Body of pancreas (tissue), 4 donors: ENCODE data around the gene SHC4. TPM values are rescaled to one million over a fixed set of nuclear protein-coding genes. Genes with fewer than 3 reads are reported as not detected.
A peak's percentile ranks its signal among the peaks of the same experiment; 100 is the strongest.

ENCODE experiments used
- ATAC-seq: fragments of 150-250 bp; one replicate; pipeline ENCODE4 v1.9.1; 2016
- DNase-seq, 4 donors: peaks; one replicate each; pipeline ENCODE4 v3.0.0-alpha.2; 2019
- H3K27ac ChIP-seq, 4 donors: fragments of 200-600 bp; sonication (generic); 1 replicate in 3 of 4; 2 replicates in 1 of 4; pipeline versions ENCODE4 v1.5.1 to v1.6.1; 2016 to 2019; ENCODE audit warnings: mild to moderate bottlenecking in 1 of 4, mixed read lengths in 1 of 4, moderate library complexity in 1 of 4
- H3K27me3 ChIP-seq, 2 donors: fragments of 200-600 bp; sonication (generic); one replicate each; pipeline ENCODE4 v1.6.0; 2016; ENCODE audit warnings: mild to moderate bottlenecking in 1 of 2
- H3K36me3 ChIP-seq, 2 donors: fragments of 200-600 bp; sonication (generic); replicated peaks in 1 of 2; 2 replicates each; pipeline ENCODE4 v1.5.1; 2016; ENCODE audit warnings: low read depth in 2 of 2; ENCODE audit not compliant: insufficient read depth in 1 of 2
- H3K4me1 ChIP-seq: fragments of 200-600 bp; sonication (generic); one replicate; pipeline ENCODE4 v1.6.0; 2016
- H3K4me3 ChIP-seq, 2 donors: fragments of 200-600 bp; sonication (generic); 1 replicate in 1 of 2; 2 replicates in 1 of 2; pipeline ENCODE4 v1.5.1; 2016 to 2019
- H3K9me3 ChIP-seq, 3 donors: fragments of 200-600 bp; sonication (generic); 1 replicate in 2 of 3; 2 replicates in 1 of 3; pipeline ENCODE4 v1.5.1; 2016
- CTCF ChIP-seq, 7 experiments: fragments of 450-650 bp in 4 of 7; fragments of 200-600 bp in 3 of 7; sonication (generic) in 3 of 7; IDR thresholded peaks; one replicate each; pipeline ENCODE4 v1.5.1; 2016 to 2019; ENCODE audit warnings: antibody characterized with exemption in 7 of 7
- POLR2A ChIP-seq, 3 donors: fragments of 450-650 bp; IDR thresholded peaks; one replicate each; pipeline ENCODE4 v1.6.1; 2016; ENCODE audit warnings: antibody characterized with exemption in 3 of 3, mild to moderate bottlenecking in 2 of 3
- WGBS, 2 donors: methylation state at CpG; one replicate each; pipeline ENCODE4 v1.1.5; 2017; 5-methylcytosine and 5-hydroxymethylcytosine counted together
- intact Hi-C: fragments of 100-400 bp; cut with DNase I; formaldehyde crosslinking; loops from one replicate; pipeline ENCODE4 v1.15.1; 2023
- total RNA-seq, 2 donors: library from RNA; depleted of rRNA; stranded (reverse); fragments of >200 nt; gene quantifications; one replicate each; pipeline ENCODE4 v1.1.0, GENCODE V29; 2016

SHC4 gene
- total RNA-seq, 2 donors from 2014 or later = 0.78 TPM; not detected in 1

- no peak overlapping the region for H3K4me3 ChIP-seq
- no peak overlapping the region for H3K27ac ChIP-seq
- intact Hi-C loops = no loop called here
- TF ChIP-seq POLR2A (IDR thresholded peaks at IDR 0.05) (no peak), CTCF (IDR thresholded peaks at IDR 0.05) (no peak)
- H3K36me3 ChIP-seq = no peaks in the 10 kb centered on the region
- ATAC-seq = no peak
- peaks cover 10% of the 10 kb centered on the region for H3K4me1 ChIP-seq
- no peaks in the 10 kb centered on the region for H3K9me3 ChIP-seq
- 47 to 63% methylated on average over 2 of the region's 2 CpGs for WGBS, 2 donors
- no peak for DNase-seq
- no peaks in the 10 kb centered on the region for H3K27me3 ChIP-seq
Observed at GRCh38 chr15:48978638-48979037, 14.9 kb upstream of the SHC4 start.

GRCh38 chr15:48976444-48977088 lies 12.8 kb upstream of the SHC4 start:
- DNase-seq (no peak), ATAC-seq (no peak)
- H3K9me3 ChIP-seq = no peaks in the 10 kb centered on the region
- WGBS, 2 donors = 87 to 90% methylated on average over 17 of the region's 17 CpGs
- H3K27ac ChIP-seq = no peak overlapping the region
- intact Hi-C loops = no loop called here
- peaks cover 10% of the 10 kb centered on the region for H3K4me1 ChIP-seq
- TF ChIP-seq CTCF (IDR thresholded peaks at IDR 0.05) (no peak), POLR2A (IDR thresholded peaks at IDR 0.05) (no peak)
- no peaks in the 10 kb centered on the region for H3K27me3 ChIP-seq
- H3K36me3 ChIP-seq = no peaks in the 10 kb centered on the region
- no peak overlapping the region for H3K4me3 ChIP-seq

GRCh38 chr15:48975472-48976419 lies 12.0 kb upstream of the SHC4 start:
- Histone ChIP-seq H3K9me3 (no peaks in the 10 kb centered on the region), H3K36me3 (no peaks in the 10 kb centered on the region), H3K4me1 (peaks cover 10% of the 10 kb centered on the region), H3K27ac (peak overlapping the region in 2 of 4 donors; percentile 27 to 38), H3K4me3 (peak overlapping the region in 1 of 2 donors; percentile 6), H3K27me3 (no peaks in the 10 kb centered on the region)
- intact Hi-C loops = no loop called here
- peak; percentile 95 for ATAC-seq
- TF ChIP-seq POLR2A (IDR thresholded peaks at IDR 0.05) (peak in 1 of 3 donors; percentile 9), CTCF (IDR thresholded peaks at IDR 0.05) (peak; percentile 50 to 98 (median 90))
- 5 to 12% methylated on average over 22 to 53 of the region's 53 CpGs for WGBS, 2 donors
- DNase-seq = peak; percentile 77 to 85 (median 78)

GRCh38 chr15:48974882-48975281 lies 11.2 kb upstream of the SHC4 start:
- ATAC-seq (no peak), DNase-seq (no peak)
- Histone ChIP-seq H3K9me3 (no peaks in the 10 kb centered on the region), H3K27ac (no peak overlapping the region), H3K4me1 (peaks cover 10% of the 10 kb centered on the region), H3K4me3 (no peak overlapping the region), H3K27me3 (no peaks in the 10 kb centered on the region), H3K36me3 (no peaks in the 10 kb centered on the region)
- intact Hi-C loops = no loop called here
- TF ChIP-seq POLR2A (IDR thresholded peaks at IDR 0.05) (no peak), CTCF (IDR thresholded peaks at IDR 0.05) (no peak)
- WGBS, 2 donors = 58 to 60% methylated on average over 2 of the region's 2 CpGs
